Prostate gland (tissue), 2 donors: ENCODE measurements around the gene CTBS.
"Not testable (repeated sequence)": the region's sequence is repeated elsewhere in the genome, so short reads cannot be mapped to it uniquely, and the experiment has no call there.

Source experiments
- POLR2A ChIP-seq: fragments of 450-650 bp; IDR thresholded peaks from one replicate; pipeline ENCODE4 v1.6.1; 2016; ENCODE audit warnings: antibody characterized with exemption, mild to moderate bottlenecking
- POLR2AphosphoS5 ChIP-seq: sonication (generic); formaldehyde crosslinking; IDR thresholded peaks from one replicate; pipeline ENCODE4 v1.6.1; 2017; ENCODE audit warnings: antibody characterized with exemption
- TF ChIP-seq, protein P1 (sequence below), 4 experiments: fragments of 200-600 bp in 2 of 4; fragments of 450-650 bp in 2 of 4; sonication (generic) in 2 of 4; IDR thresholded peaks; 1 replicate in 3 of 4; 2 replicates in 1 of 4; pipeline ENCODE4 v1.5.1; 2016 to 2019; ENCODE audit warnings: antibody characterized with exemption in 4 of 4, mild to moderate bottlenecking in 2 of 4, moderate library complexity in 2 of 4

DNA sequence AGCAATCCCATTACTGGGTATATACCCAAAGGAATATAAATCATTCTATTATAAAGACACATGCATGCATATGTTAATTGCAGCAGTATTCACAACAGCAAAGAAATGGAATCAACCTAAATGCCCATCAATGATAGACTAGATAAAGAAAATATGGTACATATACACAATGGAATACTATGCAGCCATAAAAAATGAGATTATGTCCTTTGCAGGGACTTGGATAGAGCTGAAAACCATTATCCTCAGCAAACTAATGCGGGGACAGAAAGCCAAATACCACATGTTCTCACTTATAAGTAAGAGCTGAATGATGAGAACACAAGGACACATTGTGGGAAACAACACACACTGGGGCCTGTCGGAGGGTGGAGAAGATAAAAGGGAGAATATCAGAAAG is 20.7 kb upstream of the CTBS start:
- TF ChIP-seq, protein P1, sequence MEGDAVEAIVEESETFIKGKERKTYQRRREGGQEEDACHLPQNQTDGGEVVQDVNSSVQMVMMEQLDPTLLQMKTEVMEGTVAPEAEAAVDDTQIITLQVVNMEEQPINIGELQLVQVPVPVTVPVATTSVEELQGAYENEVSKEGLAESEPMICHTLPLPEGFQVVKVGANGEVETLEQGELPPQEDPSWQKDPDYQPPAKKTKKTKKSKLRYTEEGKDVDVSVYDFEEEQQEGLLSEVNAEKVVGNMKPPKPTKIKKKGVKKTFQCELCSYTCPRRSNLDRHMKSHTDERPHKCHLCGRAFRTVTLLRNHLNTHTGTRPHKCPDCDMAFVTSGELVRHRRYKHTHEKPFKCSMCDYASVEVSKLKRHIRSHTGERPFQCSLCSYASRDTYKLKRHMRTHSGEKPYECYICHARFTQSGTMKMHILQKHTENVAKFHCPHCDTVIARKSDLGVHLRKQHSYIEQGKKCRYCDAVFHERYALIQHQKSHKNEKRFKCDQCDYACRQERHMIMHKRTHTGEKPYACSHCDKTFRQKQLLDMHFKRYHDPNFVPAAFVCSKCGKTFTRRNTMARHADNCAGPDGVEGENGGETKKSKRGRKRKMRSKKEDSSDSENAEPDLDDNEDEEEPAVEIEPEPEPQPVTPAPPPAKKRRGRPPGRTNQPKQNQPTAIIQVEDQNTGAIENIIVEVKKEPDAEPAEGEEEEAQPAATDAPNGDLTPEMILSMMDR (IDR thresholded peaks at IDR 0.05), result not testable (repeated sequence)
- not testable (repeated sequence) for TF ChIP-seq POLR2AphosphoS5, POLR2A
